SK-N-SH treated with all-trans-retinoic acid at 6 μM for 48 hours (cell line): ENCODE results near the gene RNF145.

Experiments
- ATAC-seq: fragments of 200-7000 bp; cut with Tn5 transposase; 3 replicates; pipeline ENCODE4 v1.9.1; 2020; ENCODE audit warnings: mild to moderate bottlenecking, moderate library complexity
- BACH2 ChIP-seq: fragments of 250-450 bp; sonication (Bioruptor Pico); IDR thresholded peaks from 2 replicates; pipeline ENCODE4 v1.9.0; 2021; ENCODE audit warnings: mild to moderate bottlenecking, borderline replicate concordance
- CSDC2 ChIP-seq: fragments of 250-450 bp; sonication (Bioruptor Pico); IDR thresholded peaks from 2 replicates; pipeline ENCODE4 v1.5.0; 2020; ENCODE audit warnings: mild to moderate bottlenecking, moderate library complexity
- ESRRG ChIP-seq: fragments of 250-450 bp; sonication (Bioruptor Pico); IDR thresholded peaks from 2 replicates; pipeline ENCODE4 v1.6.1; 2021; ENCODE audit warnings: mild to moderate bottlenecking
- GLIS3 ChIP-seq: fragments of 250-450 bp; sonication (Bioruptor Pico); IDR thresholded peaks from 2 replicates; pipeline ENCODE4 v1.5.0; 2020; ENCODE audit warnings: mild to moderate bottlenecking, moderate library complexity
- ISL1 ChIP-seq: fragments of 250-450 bp; sonication (Bioruptor Pico); IDR thresholded peaks from 2 replicates; pipeline ENCODE4 v2.1.2; 2022; ENCODE audit warnings: mild to moderate bottlenecking, moderate library complexity
- OSR1 ChIP-seq: fragments of 250-450 bp; sonication (Bioruptor Pico); IDR thresholded peaks from 2 replicates; pipeline ENCODE4 v1.8.0; 2022; ENCODE audit warnings: moderate library complexity, mild to moderate bottlenecking, inconsistent platforms
- RARB ChIP-seq: fragments of 250-450 bp; sonication (Bioruptor Pico); IDR thresholded peaks from 2 replicates; pipeline ENCODE4 v1.8.0; 2021; ENCODE audit warnings: mild to moderate bottlenecking, moderate library complexity
- SNAI2 ChIP-seq: fragments of 250-450 bp; sonication (Bioruptor Pico); IDR thresholded peaks from 2 replicates; pipeline ENCODE4 v1.5.0; 2020; ENCODE audit warnings: mild to moderate bottlenecking, moderate library complexity
- TCF4 ChIP-seq: fragments of 250-450 bp; sonication (Bioruptor Pico); IDR thresholded peaks from 2 replicates; pipeline ENCODE4 v1.8.0; 2021; ENCODE audit warnings: mild to moderate bottlenecking, moderate library complexity, borderline replicate concordance
- TOX ChIP-seq: fragments of 250-450 bp; sonication (Bioruptor Pico); IDR thresholded peaks from 2 replicates; pipeline ENCODE4 v1.8.0; 2021; ENCODE audit warnings: mild to moderate bottlenecking, moderate library complexity, borderline replicate concordance
- ZC3H10 ChIP-seq: fragments of 250-450 bp; sonication (Bioruptor Pico); IDR thresholded peaks from 2 replicates; pipeline ENCODE4 v1.5.1; 2021; ENCODE audit warnings: mild to moderate bottlenecking, moderate library complexity
- ZFP3 ChIP-seq: fragments of 250-450 bp; sonication (Bioruptor Pico); IDR thresholded peaks from 2 replicates; pipeline ENCODE4 v1.5.0; 2020; ENCODE audit warnings: mild to moderate bottlenecking, moderate library complexity
- ZFP30 ChIP-seq: fragments of 450-650 bp; formaldehyde crosslinking; IDR thresholded peaks from 2 replicates; pipeline ENCODE4 v1.5.0; 2022; ENCODE audit warnings: mild to moderate bottlenecking, moderate library complexity
- ZNF565 ChIP-seq: fragments of 450-650 bp; formaldehyde crosslinking; conservative IDR thresholded peaks from 2 replicates; pipeline ENCODE4 v1.5.0; 2020; ENCODE audit warnings: low read depth, mild to moderate bottlenecking, moderate library complexity
- ZNF70 ChIP-seq: fragments of 450-650 bp; formaldehyde crosslinking; IDR thresholded peaks from 2 replicates; pipeline ENCODE4 v1.5.0; 2020; ENCODE audit warnings: mild to moderate bottlenecking, moderate library complexity
- ZNF8 ChIP-seq: fragments of 450-650 bp; formaldehyde crosslinking; IDR thresholded peaks from 2 replicates; pipeline ENCODE4 v1.5.0; 2020; ENCODE audit warnings: mild to moderate bottlenecking, moderate library complexity
- TF ChIP-seq, protein P1 (sequence below): fragments of 250-450 bp; sonication (Bioruptor Pico); IDR thresholded peaks from 2 replicates; pipeline ENCODE4 v1.8.0; 2020; ENCODE audit warnings: mild to moderate bottlenecking, moderate library complexity, borderline replicate concordance
- TF ChIP-seq, protein P2 (sequence below): fragments of 250-450 bp; sonication (Bioruptor Pico); IDR thresholded peaks from 2 replicates; pipeline ENCODE4 v1.8.0; 2021; ENCODE audit warnings: low read depth, mild to moderate bottlenecking, moderate library complexity, borderline replicate concordance
- TF ChIP-seq, protein P3 (sequence below): fragments of 250-450 bp; sonication (Bioruptor Pico); IDR thresholded peaks from 2 replicates; pipeline ENCODE4 v1.5.0; 2020; ENCODE audit warnings: mild to moderate bottlenecking, moderate library complexity
- TF ChIP-seq, protein P4 (sequence below): fragments of 250-450 bp; sonication (Bioruptor Pico); IDR thresholded peaks from 2 replicates; pipeline ENCODE4 v1.5.1; 2021; ENCODE audit warnings: mild to moderate bottlenecking, moderate library complexity
- TF ChIP-seq, protein P5 (sequence below): fragments of 250-450 bp; sonication (Bioruptor Pico); IDR thresholded peaks from 2 replicates; pipeline ENCODE4 v1.5.1; 2020; ENCODE audit warnings: low read depth, mild to moderate bottlenecking, moderate library complexity

Gene RNF145

DNA sequence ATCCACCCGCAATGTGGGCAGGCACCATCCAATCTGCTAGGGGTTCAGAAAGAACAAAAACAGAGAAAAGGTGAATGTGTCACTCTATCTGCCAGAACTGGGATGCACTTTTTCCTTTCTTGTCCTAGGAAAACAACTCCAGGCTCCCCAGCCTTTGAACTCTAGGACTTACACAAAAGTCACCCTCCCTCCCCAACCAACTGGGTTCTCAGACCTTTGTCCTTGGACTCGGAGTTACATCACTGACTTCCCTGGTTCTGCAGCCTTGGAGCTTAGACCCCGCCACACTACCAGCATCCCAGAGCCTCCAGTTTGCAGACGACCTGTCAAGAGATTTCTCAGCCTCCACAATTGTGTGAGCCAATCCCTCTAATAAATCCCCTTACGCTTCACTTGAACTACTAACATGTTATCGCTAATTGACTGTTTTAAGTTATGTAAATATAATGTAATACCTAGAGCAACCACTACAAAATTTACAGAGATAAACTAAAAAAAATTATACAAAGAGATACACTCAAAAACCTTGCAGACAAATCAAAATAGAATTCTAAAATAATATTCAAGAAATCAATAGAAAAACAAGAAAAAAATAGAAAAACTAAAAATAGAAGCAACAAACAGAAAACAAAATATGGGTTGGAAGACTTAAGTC, 48.4 kb upstream of the RNF145 start (continued):
- TF ChIP-seq, protein P1, sequence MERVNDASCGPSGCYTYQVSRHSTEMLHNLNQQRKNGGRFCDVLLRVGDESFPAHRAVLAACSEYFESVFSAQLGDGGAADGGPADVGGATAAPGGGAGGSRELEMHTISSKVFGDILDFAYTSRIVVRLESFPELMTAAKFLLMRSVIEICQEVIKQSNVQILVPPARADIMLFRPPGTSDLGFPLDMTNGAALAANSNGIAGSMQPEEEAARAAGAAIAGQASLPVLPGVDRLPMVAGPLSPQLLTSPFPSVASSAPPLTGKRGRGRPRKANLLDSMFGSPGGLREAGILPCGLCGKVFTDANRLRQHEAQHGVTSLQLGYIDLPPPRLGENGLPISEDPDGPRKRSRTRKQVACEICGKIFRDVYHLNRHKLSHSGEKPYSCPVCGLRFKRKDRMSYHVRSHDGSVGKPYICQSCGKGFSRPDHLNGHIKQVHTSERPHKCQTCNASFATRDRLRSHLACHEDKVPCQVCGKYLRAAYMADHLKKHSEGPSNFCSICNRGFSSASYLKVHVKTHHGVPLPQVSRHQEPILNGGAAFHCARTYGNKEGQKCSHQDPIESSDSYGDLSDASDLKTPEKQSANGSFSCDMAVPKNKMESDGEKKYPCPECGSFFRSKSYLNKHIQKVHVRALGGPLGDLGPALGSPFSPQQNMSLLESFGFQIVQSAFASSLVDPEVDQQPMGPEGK (CRISPR knock-in tag) = no peak
- TF ChIP-seq ZNF8 (CRISPR knock-in tag) (no peak), CSDC2 (CRISPR knock-in tag) (no peak), TCF4 (CRISPR knock-in tag) (no peak), ZNF565 (CRISPR knock-in tag) (no peak), ZNF70 (CRISPR knock-in tag) (no peak)
- TF ChIP-seq, all 23 proteins: peak for 0

DNA sequence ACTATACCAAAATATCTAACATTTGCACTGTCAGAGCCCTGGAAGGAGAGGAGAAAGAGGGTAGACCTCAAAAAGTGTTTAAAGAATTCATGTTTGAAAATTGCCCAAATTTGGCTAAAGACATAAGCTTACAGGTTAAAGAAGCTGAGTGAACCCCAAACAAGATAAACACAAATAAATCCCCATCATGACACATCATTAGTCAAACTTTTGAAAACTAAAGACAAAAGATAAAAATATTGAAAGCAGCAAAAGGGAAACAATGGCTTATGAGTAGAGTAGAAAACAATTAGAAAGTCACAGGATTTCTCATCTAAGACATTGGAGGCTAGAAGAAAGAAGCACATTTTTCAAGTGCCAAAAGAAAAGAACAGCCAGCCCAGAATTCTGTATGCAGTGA, 47.7 kb upstream of the RNF145 start:
- ATAC-seq = no peak

DNA sequence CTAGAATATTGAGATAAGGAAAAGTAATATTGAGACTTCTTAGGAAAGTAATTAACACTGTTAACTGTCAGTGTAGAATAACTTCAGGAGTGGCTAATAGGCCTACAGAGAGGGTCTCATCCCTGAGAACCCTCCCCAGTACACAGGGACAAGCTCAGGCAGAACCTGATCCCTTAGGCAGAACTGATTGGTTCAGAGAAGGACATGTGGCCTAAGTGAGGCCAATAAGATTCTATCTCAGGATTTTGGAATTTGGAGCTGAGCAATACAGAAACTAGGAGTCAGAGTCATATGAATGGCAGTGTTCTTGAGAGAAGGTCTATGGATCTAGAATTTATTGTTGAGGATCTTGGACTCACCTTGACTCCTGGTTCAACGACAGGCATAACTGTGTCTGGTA, 42.8 kb upstream of the RNF145 start:
- ATAC-seq = no peak
- no peak for TF ChIP-seq ZNF565 (CRISPR knock-in tag)
- TF ChIP-seq ZNF8 (CRISPR knock-in tag) = no peak
- no peak for TF ChIP-seq TOX
- TF ChIP-seq GLIS3 (CRISPR knock-in tag) = no peak
- TF ChIP-seq, protein P2, sequence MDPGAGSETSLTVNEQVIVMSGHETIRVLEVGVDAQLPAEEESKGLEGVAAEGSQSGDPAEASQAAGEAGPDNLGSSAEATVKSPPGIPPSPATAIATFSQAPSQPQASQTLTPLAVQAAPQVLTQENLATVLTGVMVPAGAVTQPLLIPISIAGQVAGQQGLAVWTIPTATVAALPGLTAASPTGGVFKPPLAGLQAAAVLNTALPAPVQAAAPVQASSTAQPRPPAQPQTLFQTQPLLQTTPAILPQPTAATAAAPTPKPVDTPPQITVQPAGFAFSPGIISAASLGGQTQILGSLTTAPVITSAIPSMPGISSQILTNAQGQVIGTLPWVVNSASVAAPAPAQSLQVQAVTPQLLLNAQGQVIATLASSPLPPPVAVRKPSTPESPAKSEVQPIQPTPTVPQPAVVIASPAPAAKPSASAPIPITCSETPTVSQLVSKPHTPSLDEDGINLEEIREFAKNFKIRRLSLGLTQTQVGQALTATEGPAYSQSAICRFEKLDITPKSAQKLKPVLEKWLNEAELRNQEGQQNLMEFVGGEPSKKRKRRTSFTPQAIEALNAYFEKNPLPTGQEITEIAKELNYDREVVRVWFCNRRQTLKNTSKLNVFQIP (CRISPR knock-in tag) = no peak
- TF ChIP-seq, protein P3, sequence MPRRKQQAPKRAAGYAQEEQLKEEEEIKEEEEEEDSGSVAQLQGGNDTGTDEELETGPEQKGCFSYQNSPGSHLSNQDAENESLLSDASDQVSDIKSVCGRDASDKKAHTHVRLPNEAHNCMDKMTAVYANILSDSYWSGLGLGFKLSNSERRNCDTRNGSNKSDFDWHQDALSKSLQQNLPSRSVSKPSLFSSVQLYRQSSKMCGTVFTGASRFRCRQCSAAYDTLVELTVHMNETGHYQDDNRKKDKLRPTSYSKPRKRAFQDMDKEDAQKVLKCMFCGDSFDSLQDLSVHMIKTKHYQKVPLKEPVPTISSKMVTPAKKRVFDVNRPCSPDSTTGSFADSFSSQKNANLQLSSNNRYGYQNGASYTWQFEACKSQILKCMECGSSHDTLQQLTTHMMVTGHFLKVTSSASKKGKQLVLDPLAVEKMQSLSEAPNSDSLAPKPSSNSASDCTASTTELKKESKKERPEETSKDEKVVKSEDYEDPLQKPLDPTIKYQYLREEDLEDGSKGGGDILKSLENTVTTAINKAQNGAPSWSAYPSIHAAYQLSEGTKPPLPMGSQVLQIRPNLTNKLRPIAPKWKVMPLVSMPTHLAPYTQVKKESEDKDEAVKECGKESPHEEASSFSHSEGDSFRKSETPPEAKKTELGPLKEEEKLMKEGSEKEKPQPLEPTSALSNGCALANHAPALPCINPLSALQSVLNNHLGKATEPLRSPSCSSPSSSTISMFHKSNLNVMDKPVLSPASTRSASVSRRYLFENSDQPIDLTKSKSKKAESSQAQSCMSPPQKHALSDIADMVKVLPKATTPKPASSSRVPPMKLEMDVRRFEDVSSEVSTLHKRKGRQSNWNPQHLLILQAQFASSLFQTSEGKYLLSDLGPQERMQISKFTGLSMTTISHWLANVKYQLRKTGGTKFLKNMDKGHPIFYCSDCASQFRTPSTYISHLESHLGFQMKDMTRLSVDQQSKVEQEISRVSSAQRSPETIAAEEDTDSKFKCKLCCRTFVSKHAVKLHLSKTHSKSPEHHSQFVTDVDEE = no peak
- TF ChIP-seq RARB = no peak
- TF ChIP-seq, protein P4, sequence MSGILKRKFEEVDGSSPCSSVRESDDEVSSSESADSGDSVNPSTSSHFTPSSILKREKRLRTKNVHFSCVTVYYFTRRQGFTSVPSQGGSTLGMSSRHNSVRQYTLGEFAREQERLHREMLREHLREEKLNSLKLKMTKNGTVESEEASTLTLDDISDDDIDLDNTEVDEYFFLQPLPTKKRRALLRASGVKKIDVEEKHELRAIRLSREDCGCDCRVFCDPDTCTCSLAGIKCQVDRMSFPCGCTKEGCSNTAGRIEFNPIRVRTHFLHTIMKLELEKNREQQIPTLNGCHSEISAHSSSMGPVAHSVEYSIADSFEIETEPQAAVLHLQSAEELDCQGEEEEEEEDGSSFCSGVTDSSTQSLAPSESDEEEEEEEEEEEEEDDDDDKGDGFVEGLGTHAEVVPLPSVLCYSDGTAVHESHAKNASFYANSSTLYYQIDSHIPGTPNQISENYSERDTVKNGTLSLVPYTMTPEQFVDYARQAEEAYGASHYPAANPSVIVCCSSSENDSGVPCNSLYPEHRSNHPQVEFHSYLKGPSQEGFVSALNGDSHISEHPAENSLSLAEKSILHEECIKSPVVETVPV (CRISPR knock-in tag) = no peak
- TF ChIP-seq SNAI2 (CRISPR knock-in tag) = no peak

More for the DNA sequence above, 47.7 kb upstream of the RNF145 start:
- TF ChIP-seq BACH2 (CRISPR knock-in tag) (no peak), ZNF70 (CRISPR knock-in tag) (no peak), SNAI2 (CRISPR knock-in tag) (no peak), ZNF565 (CRISPR knock-in tag) (no peak), ZFP30 (CRISPR knock-in tag) (no peak), TCF4 (CRISPR knock-in tag) (no peak), ISL1 (CRISPR knock-in tag) (no peak), ZNF8 (CRISPR knock-in tag) (no peak), RARB (no peak), TOX (no peak), ZFP3 (CRISPR knock-in tag) (no peak), OSR1 (CRISPR knock-in tag) (no peak), ZC3H10 (no peak), ESRRG (CRISPR knock-in tag) (no peak)
- TF ChIP-seq, protein P1 (CRISPR knock-in tag) = no peak
- TF ChIP-seq, protein P5, sequence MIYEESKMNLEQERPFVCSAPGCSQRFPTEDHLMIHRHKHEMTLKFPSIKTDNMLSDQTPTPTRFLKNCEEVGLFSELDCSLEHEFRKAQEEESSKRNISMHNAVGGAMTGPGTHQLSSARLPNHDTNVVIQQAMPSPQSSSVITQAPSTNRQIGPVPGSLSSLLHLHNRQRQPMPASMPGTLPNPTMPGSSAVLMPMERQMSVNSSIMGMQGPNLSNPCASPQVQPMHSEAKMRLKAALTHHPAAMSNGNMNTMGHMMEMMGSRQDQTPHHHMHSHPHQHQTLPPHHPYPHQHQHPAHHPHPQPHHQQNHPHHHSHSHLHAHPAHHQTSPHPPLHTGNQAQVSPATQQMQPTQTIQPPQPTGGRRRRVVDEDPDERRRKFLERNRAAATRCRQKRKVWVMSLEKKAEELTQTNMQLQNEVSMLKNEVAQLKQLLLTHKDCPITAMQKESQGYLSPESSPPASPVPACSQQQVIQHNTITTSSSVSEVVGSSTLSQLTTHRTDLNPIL = no peak
- TF ChIP-seq, protein P2 (CRISPR knock-in tag) = no peak
- TF ChIP-seq, protein P4 (CRISPR knock-in tag) = no peak
- TF ChIP-seq, all 23 proteins: peak for 0
